Coronary artery (tissue), 2 donors: Measurements from ENCODE around the gene DOK7.

ENCODE experiments used
- DNase-seq: peaks from one replicate; pipeline ENCODE4 v3.0.0-alpha.2; 2017; ENCODE audit warnings: low spot score
- H3K27ac ChIP-seq, 2 donors: fragments of 200-600 bp; sonication (generic); one replicate each; pipeline ENCODE4 v1.5.1; 2016 to 2019
- H3K4me3 ChIP-seq: fragments of 200-600 bp; sonication (generic); 2 replicates; pipeline ENCODE4 v1.5.1; 2016; ENCODE audit warnings: mild to moderate bottlenecking, moderate library complexity
- CTCF ChIP-seq: fragments of 200-600 bp; sonication (generic); IDR thresholded peaks from one replicate; pipeline ENCODE4 v1.5.1; 2019; ENCODE audit warnings: antibody characterized with exemption

Gene DOK7

GRCh38 chr4:3478446-3479357, 15.6 kb downstream of the DOK7 start:
- Histone ChIP-seq H3K27ac (no peak overlapping the region), H3K4me3 (no peak overlapping the region)
- TF ChIP-seq CTCF = no peak
- DNase-seq = no peak

GRCh38 chr4:3479358-3480101, 16.4 kb downstream of the DOK7 start:
- TF ChIP-seq CTCF = no peak
- H3K27ac ChIP-seq = no peak overlapping the region
- H3K4me3 ChIP-seq = no peak overlapping the region
- no peak for DNase-seq

GRCh38 chr4:3480528-3481112, 17.5 kb downstream of the DOK7 start:
- TF ChIP-seq CTCF = peak; percentile 99
- no peak overlapping the region for H3K4me3 ChIP-seq
- H3K27ac ChIP-seq = peak overlapping the region; percentile 15 to 90
- peak; percentile 87 for DNase-seq

GRCh38 chr4:3481113-3481531, 18.0 kb downstream of the DOK7 start:
- Histone ChIP-seq H3K27ac (peak overlapping the region; percentile 15 to 90), H3K4me3 (no peak overlapping the region)
- no peak for DNase-seq
- no peak for TF ChIP-seq CTCF

- no peak for TF ChIP-seq CTCF
- DNase-seq = no peak
- peak overlapping the region; percentile 90 to 92 for H3K27ac ChIP-seq
- H3K4me3 ChIP-seq = no peak overlapping the region
These were observed 18.8 kb downstream of the DOK7 start for GRCh38 chr4:3481783-3482393.

- no peak for DNase-seq
- no peak overlapping the region for H3K4me3 ChIP-seq
- peak overlapping the region; percentile 90 to 92 for H3K27ac ChIP-seq
- TF ChIP-seq CTCF = no peak
These were observed 19.6 kb downstream of the DOK7 start for GRCh38 chr4:3482707-3483106.
